ENCODE data around the gene VAC14.

DNA sequence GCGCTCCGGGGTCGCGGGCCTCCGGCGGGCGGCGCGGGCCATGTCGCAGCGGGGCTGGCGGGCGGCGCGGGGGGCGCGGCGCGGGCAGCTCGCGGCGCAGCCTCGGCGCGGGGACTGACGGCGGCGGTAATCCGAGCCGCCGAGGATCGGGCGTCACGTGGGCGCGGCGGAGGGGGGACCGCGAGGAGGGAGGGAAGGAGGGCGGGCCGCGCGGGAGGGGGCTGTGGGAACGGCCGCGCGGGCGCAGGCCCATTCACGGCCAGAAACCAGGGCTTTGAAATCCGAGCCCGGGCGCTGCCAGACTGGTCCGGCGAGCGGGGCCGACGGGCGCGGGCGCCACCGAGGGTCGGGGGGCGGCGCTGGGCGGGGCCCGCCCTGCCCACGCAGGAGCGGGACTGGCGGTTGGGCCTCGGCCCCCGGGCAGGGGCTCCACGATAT lies 115.0 kb downstream of the VAC14 start, which contains the start of gene MTSS2:
- TF ChIP-seq, protein P1, sequence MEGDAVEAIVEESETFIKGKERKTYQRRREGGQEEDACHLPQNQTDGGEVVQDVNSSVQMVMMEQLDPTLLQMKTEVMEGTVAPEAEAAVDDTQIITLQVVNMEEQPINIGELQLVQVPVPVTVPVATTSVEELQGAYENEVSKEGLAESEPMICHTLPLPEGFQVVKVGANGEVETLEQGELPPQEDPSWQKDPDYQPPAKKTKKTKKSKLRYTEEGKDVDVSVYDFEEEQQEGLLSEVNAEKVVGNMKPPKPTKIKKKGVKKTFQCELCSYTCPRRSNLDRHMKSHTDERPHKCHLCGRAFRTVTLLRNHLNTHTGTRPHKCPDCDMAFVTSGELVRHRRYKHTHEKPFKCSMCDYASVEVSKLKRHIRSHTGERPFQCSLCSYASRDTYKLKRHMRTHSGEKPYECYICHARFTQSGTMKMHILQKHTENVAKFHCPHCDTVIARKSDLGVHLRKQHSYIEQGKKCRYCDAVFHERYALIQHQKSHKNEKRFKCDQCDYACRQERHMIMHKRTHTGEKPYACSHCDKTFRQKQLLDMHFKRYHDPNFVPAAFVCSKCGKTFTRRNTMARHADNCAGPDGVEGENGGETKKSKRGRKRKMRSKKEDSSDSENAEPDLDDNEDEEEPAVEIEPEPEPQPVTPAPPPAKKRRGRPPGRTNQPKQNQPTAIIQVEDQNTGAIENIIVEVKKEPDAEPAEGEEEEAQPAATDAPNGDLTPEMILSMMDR (IDR thresholded peaks at IDR 0.05) = no peak
- peak in 2 of 3 donors; percentile 9 to 19 for TF ChIP-seq POLR2A (IDR thresholded peaks at IDR 0.05)
